ENCODE measurements around the gene ADARB2. TPM values are rescaled to one million over a fixed set of nuclear protein-coding genes. Genes with fewer than 3 reads are reported as not detected.

Gene ADARB2
- total and polyA plus RNA-seq, 2 experiments from 2014 or later = 2.0 to 5.0 TPM

GRCh38 chr10:1573981-1574380 is 163.3 kb downstream of the ADARB2 start (continued):
- TF ChIP-seq, protein P1, sequence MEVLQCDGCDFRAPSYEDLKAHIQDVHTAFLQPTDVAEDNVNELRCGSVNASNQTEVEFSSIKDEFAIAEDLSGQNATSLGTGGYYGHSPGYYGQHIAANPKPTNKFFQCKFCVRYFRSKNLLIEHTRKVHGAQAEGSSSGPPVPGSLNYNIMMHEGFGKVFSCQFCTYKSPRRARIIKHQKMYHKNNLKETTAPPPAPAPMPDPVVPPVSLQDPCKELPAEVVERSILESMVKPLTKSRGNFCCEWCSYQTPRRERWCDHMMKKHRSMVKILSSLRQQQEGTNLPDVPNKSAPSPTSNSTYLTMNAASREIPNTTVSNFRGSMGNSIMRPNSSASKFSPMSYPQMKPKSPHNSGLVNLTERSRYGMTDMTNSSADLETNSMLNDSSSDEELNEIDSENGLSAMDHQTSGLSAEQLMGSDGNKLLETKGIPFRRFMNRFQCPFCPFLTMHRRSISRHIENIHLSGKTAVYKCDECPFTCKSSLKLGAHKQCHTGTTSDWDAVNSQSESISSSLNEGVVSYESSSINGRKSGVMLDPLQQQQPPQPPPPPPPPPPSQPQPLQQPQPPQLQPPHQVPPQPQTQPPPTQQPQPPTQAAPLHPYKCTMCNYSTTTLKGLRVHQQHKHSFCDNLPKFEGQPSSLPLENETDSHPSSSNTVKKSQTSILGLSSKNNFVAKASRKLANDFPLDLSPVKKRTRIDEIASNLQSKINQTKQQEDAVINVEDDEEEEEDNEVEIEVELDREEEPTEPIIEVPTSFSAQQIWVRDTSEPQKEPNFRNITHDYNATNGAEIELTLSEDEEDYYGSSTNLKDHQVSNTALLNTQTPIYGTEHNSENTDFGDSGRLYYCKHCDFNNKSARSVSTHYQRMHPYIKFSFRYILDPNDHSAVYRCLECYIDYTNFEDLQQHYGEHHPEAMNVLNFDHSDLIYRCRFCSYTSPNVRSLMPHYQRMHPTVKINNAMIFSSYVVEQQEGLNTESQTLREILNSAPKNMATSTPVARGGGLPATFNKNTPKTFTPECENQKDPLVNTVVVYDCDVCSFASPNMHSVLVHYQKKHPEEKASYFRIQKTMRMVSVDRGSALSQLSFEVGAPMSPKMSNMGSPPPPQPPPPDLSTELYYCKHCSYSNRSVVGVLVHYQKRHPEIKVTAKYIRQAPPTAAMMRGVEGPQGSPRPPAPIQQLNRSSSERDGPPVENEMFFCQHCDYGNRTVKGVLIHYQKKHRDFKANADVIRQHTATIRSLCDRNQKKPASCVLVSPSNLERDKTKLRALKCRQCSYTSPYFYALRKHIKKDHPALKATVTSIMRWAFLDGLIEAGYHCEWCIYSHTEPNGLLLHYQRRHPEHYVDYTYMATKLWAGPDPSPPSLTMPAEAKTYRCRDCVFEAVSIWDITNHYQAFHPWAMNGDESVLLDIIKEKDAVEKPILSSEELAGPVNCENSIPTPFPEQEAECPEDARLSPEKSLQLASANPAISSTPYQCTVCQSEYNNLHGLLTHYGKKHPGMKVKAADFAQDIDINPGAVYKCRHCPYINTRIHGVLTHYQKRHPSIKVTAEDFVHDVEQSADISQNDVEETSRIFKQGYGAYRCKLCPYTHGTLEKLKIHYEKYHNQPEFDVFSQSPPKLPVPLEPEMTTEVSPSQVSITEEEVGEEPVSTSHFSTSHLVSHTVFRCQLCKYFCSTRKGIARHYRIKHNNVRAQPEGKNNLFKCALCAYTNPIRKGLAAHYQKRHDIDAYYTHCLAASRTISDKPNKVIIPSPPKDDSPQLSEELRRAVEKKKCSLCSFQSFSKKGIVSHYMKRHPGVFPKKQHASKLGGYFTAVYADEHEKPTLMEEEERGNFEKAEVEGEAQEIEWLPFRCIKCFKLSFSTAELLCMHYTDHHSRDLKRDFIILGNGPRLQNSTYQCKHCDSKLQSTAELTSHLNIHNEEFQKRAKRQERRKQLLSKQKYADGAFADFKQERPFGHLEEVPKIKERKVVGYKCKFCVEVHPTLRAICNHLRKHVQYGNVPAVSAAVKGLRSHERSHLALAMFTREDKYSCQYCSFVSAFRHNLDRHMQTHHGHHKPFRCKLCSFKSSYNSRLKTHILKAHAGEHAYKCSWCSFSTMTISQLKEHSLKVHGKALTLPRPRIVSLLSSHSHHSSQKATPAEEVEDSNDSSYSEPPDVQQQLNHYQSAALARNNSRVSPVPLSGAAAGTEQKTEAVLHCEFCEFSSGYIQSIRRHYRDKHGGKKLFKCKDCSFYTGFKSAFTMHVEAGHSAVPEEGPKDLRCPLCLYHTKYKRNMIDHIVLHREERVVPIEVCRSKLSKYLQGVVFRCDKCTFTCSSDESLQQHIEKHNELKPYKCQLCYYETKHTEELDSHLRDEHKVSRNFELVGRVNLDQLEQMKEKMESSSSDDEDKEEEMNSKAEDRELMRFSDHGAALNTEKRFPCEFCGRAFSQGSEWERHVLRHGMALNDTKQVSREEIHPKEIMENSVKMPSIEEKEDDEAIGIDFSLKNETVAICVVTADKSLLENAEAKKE (CRISPR knock-in tag; IDR thresholded peaks at IDR 0.05) = no peak
- no peak for TF ChIP-seq ZNF331 (CRISPR knock-in tag; IDR thresholded peaks at IDR 0.05; ENCODE audit: low read depth)
- TF ChIP-seq POLR2AphosphoS5 (IDR thresholded peaks at IDR 0.05; ENCODE audit: low read depth) = no peak
- TF ChIP-seq ZNF114 (CRISPR knock-in tag; IDR thresholded peaks at IDR 0.05) = no peak
- TF ChIP-seq CREB1 (CRISPR knock-in tag; IDR thresholded peaks at IDR 0.05; ENCODE audit: low read depth) = no peak
- no peak for TF ChIP-seq JUNB (IDR thresholded peaks at IDR 0.05; ENCODE audit: unreplicated experiment)
- TF ChIP-seq EZH2phosphoT487 (IDR thresholded peaks at IDR 0.05; ENCODE audit: unreplicated experiment) = no peak
- no peak for TF ChIP-seq REST (IDR thresholded peaks at IDR 0.05; ENCODE audit: unreplicated experiment)
- no peak for TF ChIP-seq EZH2 (IDR thresholded peaks at IDR 0.05; ENCODE audit: low read depth, unreplicated experiment)
- no peak for TF ChIP-seq ETS1 (IDR thresholded peaks at IDR 0.05)
